ENCODE data around the gene VMA21. TPM values are rescaled to one million over a fixed set of nuclear protein-coding genes. Genes with fewer than 3 reads are reported as not detected.

The VMA21 gene
- total and polyA plus RNA-seq, 2 of the 4 experiments (the other 2 are of a cell fraction) = 12.3 to 28.5 TPM

- no peak for ATAC-seq (ENCODE audit: low read depth)
Observed at GRCh38 chrX:151448509-151448908, 51.5 kb downstream of the VMA21 start.

More at GRCh38 chrX:151448509-151448908, 51.5 kb downstream of the VMA21 start:
- Histone ChIP-seq H3K27ac (ENCODE audit: insufficient read depth, low read length) (no peak overlapping the region), H2AFZ (replicated peaks; ENCODE audit: low read length, poor library complexity) (no peak overlapping the region), H4K91ac (ENCODE audit: insufficient read depth, low read depth, low read length) (no peak overlapping the region), H2BK5ac (ENCODE audit: low read depth, low read length, poor library complexity, severe bottlenecking) (no peak overlapping the region), H3K79me1 (ENCODE audit: low read depth in 1 of 2, low read length in 2 of 2) (no peaks in the 10 kb centered on the region), H3K9me3 (ENCODE audit: control insufficient read depth, insufficient read depth, low read length) (no peaks in the 10 kb centered on the region), H3K4ac (ENCODE audit: low read depth, low read length) (no peak overlapping the region), H3K9ac (ENCODE audit: low read depth, low read length) (no peak overlapping the region), H3K4me1 (ENCODE audit: control insufficient read depth, insufficient read depth, low read length) (no peaks in the 10 kb centered on the region), H3K23ac (ENCODE audit: low read depth, low read length) (no peak overlapping the region), H3K56ac (ENCODE audit: extremely low read depth, insufficient read depth, low read length) (no peak overlapping the region), H2AK5ac (ENCODE audit: low read depth, low read length) (no peak overlapping the region), H3K4me2 (ENCODE audit: low read depth, low read length) (no peak overlapping the region), H3K18ac (ENCODE audit: low read depth, low read length) (no peak overlapping the region), H4K5ac (ENCODE audit: low read depth, low read length) (no peak overlapping the region), H2BK15ac (ENCODE audit: low read depth, low read length) (no peak overlapping the region), H3K14ac (replicated peaks; ENCODE audit: low read depth, low read length) (no peak overlapping the region), H4K8ac (ENCODE audit: low read depth in 2 of 2, low read length in 2 of 2) (no peak overlapping the region), H2BK20ac (ENCODE audit: low read depth, low read length) (no peak overlapping the region), H4K20me1 (ENCODE audit: insufficient read depth, low read length) (no peaks in the 10 kb centered on the region), H3K9me1 (ENCODE audit: insufficient read depth, low read length) (no peaks in the 10 kb centered on the region), H3K4me3 (ENCODE audit: insufficient read depth, low read depth, low read length) (no peak overlapping the region), H2BK120ac (ENCODE audit: low read depth, low read length) (no peak overlapping the region), H3K36me3 (ENCODE audit: control insufficient read depth, insufficient read depth, low read length) (no peaks in the 10 kb centered on the region), H3K27me3 (ENCODE audit: control insufficient read depth, insufficient read depth, low read length) (no peaks in the 10 kb centered on the region), H2AK9ac (replicated peaks; ENCODE audit: low read depth, low read length, poor library complexity) (no peak overlapping the region)
- POLR2A ChIA-PET (ENCODE audit: unreplicated experiment) = no interaction called here
- in situ Hi-C loops (cut with MboI; ENCODE audit: low sequenced_read_pairs) = no loop called here
- dilution Hi-C loops (cut with HindIII; ENCODE audit: low sequenced_read_pairs, unreplicated experiment) = no loop called here
- intact Hi-C loops (cut with micrococcal nuclease) = no loop called here
- no peak for TF ChIP-seq CTCF (conservative IDR thresholded peaks at IDR 0.05; ENCODE audit: low read depth, low read length)
- TF ChIP-seq NFE2L2 (IDR thresholded peaks at IDR 0.05; ENCODE audit: low read depth, low read length) = no peak
- TF ChIP-seq SMC3 (IDR thresholded peaks at IDR 0.05; ENCODE audit: low read depth, low read length) = no peak
- no peak for TF ChIP-seq USF2 (IDR thresholded peaks at IDR 0.05; ENCODE audit: low read depth, low read length)
- no peak for TF ChIP-seq CHD1 (IDR thresholded peaks at IDR 0.05; ENCODE audit: low read depth, low read length)
- no peak for TF ChIP-seq CEBPB (IDR thresholded peaks at IDR 0.05; ENCODE audit: low read depth, low read length)
- no peak for TF ChIP-seq RFX5 (IDR thresholded peaks at IDR 0.05; ENCODE audit: low read depth, low read length)
- TF ChIP-seq BHLHE40 (IDR thresholded peaks at IDR 0.05; ENCODE audit: low read depth, low read length) = no peak
- TF ChIP-seq RAD21 (IDR thresholded peaks at IDR 0.05; ENCODE audit: low read length) = no peak
- TF ChIP-seq RCOR1 (IDR thresholded peaks at IDR 0.05; ENCODE audit: insufficient replicate concordance, low read length) = no peak
- TF ChIP-seq MXI1 (IDR thresholded peaks at IDR 0.05; ENCODE audit: borderline replicate concordance, low read depth, low read length) = no peak
- no peak for TF ChIP-seq MAFK (IDR thresholded peaks at IDR 0.05; ENCODE audit: low read depth, low read length)
- no peak for TF ChIP-seq POLR2A (IDR thresholded peaks at IDR 0.05; ENCODE audit: low read depth, low read length)
- no peak for TF ChIP-seq ELK1 (IDR thresholded peaks at IDR 0.05; ENCODE audit: borderline replicate concordance, low read depth, low read length)
- TF ChIP-seq FOS (IDR thresholded peaks at IDR 0.05; ENCODE audit: low read depth, low read length) = no peak
- TF ChIP-seq MAZ (IDR thresholded peaks at IDR 0.05; ENCODE audit: borderline replicate concordance, low read depth, low read length) = no peak
- no TSS peak for BruUV-seq (replicated peaks)
- DNase-seq = no peak
- WGBS, 2 experiments (ENCODE audit: extremely low coverage in 2 of 2, insufficient read length in 1 of 2) = no CpG with 5 or more reads among the region's 1 CpG
- CTCF ChIA-PET = no interaction called here

Measured in IMR-90 (cell line).